HG02759 (cell line): ENCODE data around the gene PDCD11.

Experiments
- ATAC-seq: cut with Tn5 transposase; IDR thresholded peaks from one replicate; pipeline ENCODE4 v1.9.1; 2021; ENCODE audit warnings: mild to moderate bottlenecking, moderate library complexity; ENCODE audit not compliant: unreplicated experiment

PDCD11 gene

DNA sequence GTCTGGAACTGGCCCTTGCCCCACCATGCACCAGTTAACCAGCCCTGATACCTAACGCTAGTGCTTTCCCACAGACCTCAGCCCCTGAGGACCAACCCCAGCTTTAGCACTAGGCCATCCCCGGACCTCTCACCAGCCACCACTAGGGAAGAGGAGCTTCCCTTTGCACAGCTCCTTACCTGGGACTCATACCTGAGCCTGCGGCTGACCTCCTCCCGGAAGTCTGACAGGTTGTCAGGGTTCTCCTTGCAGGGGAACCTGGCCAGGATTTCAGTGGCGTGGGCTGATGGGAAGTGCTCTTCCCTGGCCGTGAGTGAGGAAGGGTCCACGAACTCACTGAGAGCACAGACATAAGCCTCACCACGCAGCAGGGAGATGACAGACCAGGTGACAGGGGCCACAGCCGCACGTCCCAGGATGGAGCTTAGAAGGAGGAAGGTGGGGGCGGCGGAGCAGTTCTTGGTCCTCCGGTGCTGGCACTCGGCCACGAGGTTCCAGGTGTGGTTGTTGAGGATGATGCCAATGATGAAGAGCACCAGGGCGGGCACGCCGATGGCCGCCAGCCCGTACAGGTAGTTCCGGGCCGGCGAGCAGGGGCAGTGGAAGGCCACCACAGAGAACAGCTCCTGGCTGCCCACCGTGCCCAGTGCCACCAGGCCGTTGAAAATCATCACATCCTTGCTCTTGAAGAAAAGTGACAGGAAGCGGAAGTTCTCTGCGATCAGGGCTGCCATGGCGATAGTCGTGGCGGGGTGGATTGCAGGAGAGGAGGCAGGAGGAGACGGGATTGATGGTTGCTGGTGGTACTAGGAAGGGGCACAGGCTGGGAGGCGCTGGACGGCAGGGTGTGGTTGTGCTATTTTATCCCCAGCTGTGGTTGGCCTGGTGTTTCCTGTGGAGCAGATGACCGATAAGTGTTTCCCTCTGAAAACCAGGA is 53.0 kb downstream of the PDCD11 start:
- no peak for ATAC-seq

DNA sequence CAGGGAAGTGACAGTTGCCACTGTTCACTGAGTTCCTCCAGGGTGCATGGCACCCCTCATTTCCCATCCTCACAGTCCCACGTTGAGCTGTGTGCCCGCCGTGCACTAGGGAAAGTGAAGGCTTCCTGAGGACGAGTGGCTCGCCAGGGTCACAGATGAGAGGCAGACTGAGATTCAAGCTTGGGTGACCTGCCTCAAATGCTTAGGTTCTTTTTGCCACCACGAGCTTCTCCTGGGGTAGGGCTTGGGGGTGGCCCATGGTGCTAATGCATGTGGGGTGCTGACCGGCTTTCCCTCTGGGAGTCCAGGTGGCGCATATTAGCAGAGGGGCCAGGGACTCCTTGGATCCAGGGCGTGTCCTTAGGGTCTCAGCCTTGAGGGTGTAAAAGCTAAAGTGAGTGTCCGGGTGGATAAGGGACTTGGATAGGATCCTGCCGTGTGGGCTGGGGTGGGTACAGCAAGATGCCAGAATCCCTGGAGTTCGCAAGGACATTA is 53.8 kb downstream of the PDCD11 start:
- ATAC-seq: no peak

DNA sequence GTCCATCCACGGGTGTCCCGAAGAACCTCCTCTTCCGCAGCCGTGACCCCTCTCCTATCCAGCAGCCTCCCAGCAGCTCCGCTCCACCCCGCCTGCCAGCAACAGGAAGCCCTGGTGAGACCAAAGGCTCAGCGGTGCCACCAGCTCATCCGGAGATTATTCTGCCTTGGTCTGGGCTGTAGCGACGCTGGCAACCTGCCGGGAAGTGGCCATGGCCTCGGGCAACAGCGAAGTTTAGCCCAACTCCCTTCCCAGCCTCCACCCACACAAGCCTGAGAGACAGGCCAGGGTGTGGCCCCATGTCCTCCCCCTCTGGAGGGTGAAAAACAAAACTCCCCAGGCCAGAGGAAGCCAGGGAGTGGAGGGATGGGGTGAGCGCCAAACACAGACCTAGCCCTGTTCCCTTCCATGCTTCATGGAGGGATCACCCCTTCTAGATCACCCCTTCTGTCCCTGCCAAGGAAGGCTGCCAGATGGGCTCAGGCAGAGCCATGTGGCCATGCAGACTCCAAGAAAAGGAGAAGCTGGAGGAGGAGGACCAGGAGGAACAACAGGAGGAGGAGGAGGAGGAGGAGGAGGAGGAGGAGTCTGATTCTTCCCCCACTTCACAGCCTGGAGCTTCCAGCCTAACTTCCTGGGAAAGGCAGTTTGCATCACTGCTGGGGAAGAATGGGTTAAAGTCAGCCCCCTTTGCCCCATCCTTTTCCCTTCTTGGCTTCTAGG is 54.8 kb downstream of the PDCD11 start:
- ATAC-seq: no peak

DNA sequence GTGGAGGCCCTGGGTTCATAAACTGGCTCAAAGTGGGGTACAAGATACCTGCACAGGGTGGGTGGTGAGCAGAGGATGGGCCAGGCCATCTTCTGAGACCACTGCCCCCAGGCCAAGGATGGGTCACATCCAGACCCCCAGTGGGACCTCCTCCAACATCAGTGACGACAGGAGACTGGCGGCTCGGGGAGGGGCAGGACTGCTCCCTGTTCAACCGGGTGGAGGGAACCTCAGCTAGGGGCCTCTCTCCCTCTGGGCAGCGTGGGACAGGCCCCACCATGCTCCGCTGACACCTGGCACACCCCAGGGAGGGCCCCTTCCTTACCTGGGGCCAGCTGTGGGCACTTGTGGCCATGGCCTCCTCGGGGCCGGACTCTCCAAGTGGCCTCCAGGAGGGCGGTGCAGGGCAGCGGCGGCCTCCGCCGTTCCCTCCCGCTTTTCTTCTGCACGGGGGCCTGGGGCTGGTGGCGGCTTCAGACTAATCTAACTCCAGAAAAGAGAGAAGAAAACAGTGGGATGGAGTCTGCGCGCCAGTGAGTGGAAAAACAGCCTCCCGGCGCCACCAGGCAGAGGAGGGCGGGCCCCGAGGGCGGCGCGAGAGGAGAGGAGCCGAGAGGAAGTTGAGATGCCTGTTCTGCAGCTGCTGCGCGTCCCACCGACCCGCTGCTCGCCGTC is 55.5 kb downstream of the PDCD11 start, which contains the start of gene CALHM2:
Gene CALHM2, minus strand, starts transcription at position 540 of the 675 bp plus-strand sequence. CDS start 2,429 bp downstream, outside the sequence.
- ATAC-seq: peak; percentile 80

DNA sequence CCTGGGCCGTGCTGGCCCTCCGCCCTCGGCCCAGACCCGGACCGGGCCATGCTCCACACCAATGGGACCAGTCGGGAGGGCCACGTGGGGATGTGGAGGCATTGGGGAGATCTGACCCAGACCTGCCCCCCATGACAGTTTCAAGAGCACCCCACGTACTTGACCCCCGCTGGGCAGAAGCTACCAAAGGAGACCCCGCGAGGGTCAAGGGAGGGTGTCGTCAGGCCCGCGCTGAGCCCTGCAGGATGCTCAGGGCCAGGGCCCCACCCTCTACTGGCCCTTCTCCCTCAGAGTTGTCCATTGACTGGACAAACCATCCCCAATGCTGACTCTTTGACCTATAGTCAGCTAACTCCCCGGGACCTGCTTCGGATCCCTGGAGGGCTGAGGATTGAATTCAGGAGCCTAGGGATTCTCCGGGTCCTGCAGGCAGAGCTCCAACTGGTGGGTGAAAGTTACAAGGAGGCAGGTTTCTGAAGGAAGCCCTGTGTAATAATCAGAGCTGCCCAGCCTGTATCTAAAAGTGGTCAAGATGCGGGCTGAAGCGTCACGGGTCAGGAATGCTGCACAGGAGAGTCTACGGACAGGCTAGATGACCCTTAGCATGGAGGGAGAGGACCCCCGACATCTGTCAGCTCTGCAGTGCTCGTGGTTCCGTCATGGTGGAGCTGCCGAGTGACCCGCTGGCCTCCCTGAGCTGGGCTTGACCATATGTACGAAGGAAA is 56.2 kb downstream of the PDCD11 start:
- no peak for ATAC-seq

DNA sequence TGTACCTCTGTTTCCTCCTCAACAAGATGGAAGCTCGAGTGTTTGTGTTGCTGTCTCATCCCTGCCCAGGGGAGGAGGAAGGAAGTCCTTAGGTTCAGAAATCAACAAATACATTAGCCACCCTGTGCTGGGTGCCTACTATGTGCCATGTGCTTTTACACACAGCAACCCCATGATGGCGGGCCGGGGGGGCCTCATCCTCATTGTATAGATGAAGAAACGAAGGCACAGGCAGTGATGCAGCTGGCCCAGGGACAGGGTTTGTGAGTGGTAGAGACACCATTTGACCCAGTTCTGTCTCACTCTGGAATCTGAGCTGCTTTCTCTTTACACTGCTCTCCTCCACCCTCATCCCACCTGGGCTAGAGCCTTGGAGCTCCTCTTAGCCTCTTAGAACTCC is 57.6 kb downstream of the PDCD11 start:
- no peak for ATAC-seq

DNA sequence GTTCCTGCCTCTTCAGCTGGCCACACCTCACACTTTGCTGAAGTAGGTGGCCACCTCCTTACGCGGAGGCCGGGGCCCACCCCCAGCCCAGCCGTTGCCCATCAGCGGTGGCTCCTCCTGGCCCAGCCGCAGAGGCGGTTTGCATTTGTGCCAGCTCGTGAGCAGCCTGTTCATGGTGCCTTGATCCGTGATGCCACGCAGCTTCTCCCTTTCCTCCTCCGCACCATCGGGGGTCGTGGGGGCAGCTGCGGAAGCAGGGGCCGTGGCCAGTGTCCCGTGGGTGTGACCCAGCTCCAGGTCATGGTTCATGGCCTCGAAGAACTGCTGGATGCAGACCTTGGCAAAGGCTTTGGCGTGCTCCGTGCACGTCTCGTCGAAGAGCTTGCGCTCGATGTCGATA is 58.8 kb downstream of the PDCD11 start:
- no peak for ATAC-seq

DNA sequence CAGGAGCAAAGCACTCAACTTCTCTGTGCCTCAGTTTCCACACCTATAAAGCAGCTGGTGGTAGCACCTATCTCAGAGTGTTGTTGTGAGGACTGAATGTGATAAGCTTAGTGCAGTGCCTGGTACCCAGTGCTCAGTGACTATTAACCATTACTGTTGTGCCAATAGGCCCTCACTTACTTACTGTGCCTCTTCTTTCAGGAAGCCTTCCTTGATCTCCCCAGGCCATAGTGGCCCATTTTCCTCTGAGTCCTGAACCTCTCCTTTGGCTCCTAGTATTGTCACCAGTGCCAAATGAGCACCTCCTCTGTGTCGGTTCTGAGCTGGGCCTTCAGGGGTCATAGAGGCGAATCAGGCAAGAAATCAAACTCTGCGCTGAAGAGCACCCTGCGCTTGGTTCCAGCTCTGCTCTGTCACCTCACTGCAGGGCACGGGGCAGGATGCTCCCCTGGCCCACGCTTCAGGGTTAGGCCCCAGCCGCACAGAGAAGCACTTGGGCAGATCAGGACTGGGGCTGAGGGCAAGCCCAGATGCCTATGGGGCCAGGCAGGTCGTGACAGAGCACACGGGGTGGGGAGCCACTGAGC is 59.7 kb downstream of the PDCD11 start:
- ATAC-seq: no peak

DNA sequence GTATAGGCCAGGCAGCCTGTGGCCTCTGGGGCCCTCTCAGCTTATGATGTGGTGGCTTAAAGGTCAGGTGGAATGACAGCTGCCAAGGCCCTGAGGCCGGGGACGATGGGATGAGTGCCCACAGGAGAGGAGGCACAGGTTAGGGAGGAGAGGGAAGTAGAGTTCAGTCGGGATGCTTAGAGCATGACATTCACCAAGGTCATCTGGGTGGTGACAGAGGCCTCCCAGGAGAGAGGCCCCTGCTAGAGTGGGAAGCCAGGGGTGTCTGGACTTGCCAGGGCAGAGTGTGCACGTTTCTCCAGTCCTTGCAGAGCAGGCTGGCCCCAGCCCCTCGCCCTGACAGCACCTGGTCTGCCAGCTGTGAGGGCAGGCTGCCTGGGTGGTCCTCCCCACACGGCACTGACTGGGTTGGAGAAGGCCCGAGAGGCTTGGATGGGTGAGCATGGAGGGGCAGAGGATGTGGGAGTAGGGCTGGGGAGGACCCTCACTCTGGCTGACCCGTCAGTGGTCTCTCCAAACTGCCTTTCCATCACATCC is 60.8 kb downstream of the PDCD11 start:
- no peak for ATAC-seq

DNA sequence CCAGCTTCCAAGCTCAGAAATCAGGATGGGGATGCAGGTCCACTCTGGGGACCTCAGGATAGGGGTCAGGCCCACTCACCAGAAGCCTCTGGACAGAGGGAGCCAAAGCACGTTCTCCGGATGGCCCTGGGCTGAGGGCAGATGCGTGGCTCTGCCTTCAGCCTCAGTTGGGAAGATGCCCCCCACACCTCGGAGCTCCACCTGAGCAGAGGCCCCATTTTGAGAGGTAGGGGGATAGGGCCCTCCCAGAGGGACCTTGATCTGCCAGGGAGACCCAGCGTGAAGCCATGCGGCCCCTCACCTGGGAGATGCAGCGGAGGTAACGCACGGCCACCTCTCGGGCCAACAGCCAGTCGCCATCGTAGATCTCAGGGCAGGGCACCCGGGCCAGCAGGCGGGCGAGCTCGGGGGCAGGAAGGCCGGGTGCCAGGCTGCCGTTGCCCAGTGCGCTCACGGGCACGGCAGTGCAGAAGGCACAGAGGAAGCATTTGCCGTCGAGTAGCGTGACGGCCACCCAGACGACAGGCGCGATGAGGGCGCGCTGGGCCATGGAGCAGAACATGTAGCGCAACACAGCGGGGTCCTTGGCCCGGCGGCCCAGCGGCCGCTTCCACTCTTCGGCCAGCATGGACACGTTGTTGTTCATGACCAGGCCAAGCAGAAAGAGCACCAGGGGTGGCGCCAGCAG is 61.6 kb downstream of the PDCD11 start:
- no peak for ATAC-seq

DNA sequence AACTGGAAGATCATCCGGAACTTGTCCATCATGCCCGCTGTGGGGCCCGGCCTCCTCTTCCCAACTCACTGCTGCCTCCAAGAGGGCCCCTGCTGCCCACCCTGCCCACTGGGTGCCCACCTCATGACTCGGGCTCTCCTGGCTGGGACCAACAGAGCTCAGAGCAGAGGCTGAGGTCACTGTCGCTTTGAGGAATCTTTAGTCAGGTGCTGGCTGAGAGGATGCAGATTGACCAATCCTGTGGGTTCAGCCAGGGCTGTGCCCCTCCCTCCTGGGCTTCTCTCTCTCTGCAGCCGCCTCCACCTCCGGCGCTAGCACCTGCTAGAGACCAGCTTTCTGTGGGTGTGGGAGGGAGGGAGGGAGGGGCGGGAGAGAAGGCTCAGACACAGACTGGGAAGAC is 62.3 kb downstream of the PDCD11 start, which contains the start of gene CALHM1:
Gene CALHM1, minus strand, starts transcription at position 181 of the 400 bp plus-strand sequence. Its CDS starts 149 bp downstream, at position 32.
- peak; percentile 75 for ATAC-seq

DNA sequence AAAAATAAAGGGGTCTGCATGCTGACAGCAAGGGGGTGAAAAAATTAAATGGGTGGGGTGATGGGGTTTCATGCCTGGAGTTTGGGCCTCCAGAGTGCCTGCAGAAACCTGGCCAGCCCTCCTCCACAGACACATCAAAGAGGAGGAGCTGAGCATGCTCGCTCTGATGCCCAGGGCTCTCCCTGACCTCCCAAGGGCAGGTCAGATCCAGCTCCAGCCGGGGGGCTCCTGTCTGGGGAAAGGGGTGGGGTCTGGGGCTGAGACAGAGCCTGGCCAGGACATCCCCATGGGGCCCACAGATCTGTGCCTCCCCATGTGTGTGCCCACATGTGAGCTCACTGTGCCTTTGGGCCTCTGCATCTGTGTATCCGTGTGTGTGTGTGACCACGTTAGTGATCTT is 63.2 kb downstream of the PDCD11 start:
- ATAC-seq: no peak

DNA sequence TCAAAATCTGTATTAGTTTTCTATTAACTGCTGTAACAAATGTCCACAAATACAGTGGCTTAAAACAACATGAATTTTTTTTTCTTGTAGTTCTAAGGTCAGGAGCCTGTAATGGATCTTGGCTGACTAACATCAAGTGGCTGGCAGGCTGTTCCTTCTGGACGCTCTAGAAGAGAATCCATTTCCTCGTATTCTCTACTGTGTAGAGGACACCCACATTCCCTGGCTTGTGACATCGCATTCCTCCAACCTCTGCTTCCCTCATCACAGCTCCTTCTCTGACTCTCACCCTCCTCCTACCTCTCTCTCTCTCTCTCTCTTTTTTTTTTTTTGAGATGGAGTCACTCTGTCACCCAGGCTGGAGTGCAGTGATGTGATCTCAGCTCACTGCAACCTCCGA is 67.1 kb downstream of the PDCD11 start:
- no peak for ATAC-seq

DNA sequence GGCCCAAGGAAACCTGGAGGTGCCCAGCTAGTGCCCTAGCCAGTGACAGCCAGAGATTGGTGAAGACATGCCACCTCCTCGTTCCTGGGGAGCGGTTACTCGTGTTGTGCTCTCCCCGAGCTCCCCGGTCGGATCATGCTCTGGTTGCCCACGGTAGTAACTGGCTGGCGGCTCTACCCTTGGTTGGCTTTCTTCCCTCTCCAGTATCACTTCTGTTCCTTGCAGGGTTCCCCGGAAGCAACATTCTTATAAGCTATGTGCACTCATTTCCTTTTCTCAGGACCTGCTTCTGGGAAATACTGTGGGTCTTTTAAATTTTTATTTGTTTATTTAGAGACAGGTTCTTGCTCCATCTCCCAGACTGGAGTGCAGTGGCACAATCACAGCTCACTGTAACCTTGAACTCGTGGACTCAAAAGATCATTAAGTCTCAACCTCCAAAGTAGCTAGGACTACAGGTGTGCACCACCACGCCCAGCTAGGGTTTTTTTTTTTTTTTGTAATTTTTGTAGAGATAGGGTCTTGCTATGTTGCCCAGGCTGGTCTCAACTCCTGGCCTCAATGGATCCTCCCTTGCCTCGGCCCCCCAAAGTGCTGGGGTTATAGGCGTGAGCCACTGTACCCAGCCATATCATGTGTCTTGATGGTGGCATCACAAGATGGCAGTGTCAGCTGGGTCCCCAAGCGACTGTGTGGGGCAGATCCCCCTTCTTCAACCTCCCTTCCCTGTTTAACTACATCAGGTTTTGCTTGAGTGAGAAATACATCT is 69.2 kb downstream of the PDCD11 start:
- no peak for ATAC-seq

DNA sequence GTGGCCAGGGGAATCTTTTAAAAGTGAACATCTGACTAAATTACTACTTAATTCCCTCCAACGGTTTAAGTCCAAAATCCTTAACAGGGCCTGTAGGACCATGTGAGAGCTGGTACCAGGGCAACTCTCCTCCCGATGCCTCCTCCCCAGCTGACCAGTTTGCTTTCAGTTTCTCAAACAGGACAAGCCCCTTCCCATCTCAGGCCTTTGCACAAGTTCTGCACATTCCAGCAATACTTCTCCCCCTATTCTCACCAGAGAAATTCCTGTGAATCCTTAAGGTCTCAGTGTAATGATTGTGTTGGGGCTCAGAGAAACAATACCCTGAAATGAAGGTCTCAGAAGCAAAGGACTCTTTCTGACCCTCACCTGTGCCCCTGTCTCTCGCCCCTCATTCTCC is 70.3 kb downstream of the PDCD11 start:
- ATAC-seq: no peak

DNA sequence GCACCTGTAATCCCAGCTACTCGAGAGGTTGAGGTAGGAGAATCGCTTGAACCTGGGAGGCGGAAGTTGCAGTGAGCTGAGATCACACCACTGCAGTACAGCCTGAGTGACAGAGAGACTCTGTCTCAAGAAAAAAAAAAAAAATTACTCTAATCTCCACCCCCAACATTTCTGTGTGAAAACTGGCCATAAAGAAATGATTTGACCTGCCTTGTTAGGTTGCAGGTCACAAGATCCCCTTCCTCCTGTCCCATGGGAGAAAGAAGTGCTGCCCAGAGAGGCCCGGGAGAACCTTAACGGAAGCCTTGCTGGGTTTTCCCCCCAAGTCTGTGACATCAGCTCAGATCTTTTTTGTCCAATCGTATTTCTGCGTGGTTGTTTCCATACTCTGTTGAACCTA is 71.0 kb downstream of the PDCD11 start:
- no peak for ATAC-seq

DNA sequence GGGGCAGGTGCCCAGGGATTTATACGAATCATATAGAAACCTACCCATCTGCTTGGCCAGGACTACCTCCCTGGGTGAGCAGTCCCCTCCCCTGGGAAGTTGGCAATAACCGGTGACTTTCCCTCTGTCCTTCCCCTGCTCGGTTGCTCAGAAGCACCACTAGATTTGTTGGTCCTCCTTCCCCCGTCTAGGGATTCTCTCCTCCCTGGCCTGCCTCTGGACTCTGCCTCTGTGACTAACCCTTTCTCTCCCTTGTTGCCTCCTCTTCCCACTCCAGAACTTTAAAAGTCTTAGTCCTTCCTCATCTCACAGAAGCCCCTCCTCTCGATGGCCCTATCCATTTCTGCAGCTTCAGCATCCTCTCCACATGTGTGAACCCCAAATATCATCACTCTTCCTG is 72.8 kb downstream of the PDCD11 start:
- no peak for ATAC-seq
